H9 (cell line): ENCODE measurements around the gene ABCG1. TPM values are rescaled to one million over a fixed set of nuclear protein-coding genes. Genes with fewer than 3 reads are reported as not detected.

Source experiments
- DNase-seq: peaks from one replicate; pipeline ENCODE4 v3.0.0-alpha.2; 2017
- H2AFZ ChIP-seq: one replicate; pipeline ENCODE4 v1.6.1; 2013; ENCODE audit warnings: mild to moderate bottlenecking, low read length, control low read depth, moderate library complexity
- H2AK5ac ChIP-seq: 2 replicates; pipeline ENCODE4 v1.6.1; 2013; ENCODE audit warnings: low read length, control low read depth, mixed read lengths; ENCODE audit not compliant: insufficient read length
- H2BK120ac ChIP-seq: one replicate; pipeline ENCODE4 v1.6.1; 2013; ENCODE audit warnings: low read depth, mild to moderate bottlenecking, low read length, control low read depth, inconsistent platforms; ENCODE audit not compliant: poor library complexity, severe bottlenecking
- H2BK12ac ChIP-seq: 2 replicates; pipeline ENCODE4 v1.6.1; 2013; ENCODE audit warnings: low read length, control low read depth, mixed read lengths, low read depth; ENCODE audit not compliant: insufficient read length
- H2BK15ac ChIP-seq: 2 replicates; pipeline ENCODE4 v1.6.1; 2013; ENCODE audit warnings: low read depth, low read length, control low read depth
- H2BK20ac ChIP-seq: one replicate; pipeline ENCODE4 v1.6.1; 2013; ENCODE audit warnings: low read depth, mild to moderate bottlenecking, low read length, control low read depth, inconsistent platforms; ENCODE audit not compliant: poor library complexity, severe bottlenecking
- H2BK5ac ChIP-seq: 2 replicates; pipeline ENCODE4 v1.6.1; 2013; ENCODE audit warnings: low read length, control low read depth, mixed read lengths; ENCODE audit not compliant: insufficient read length
- H3K14ac ChIP-seq: 2 replicates; pipeline ENCODE4 v1.6.1; 2013; ENCODE audit warnings: low read length, control low read depth; ENCODE audit not compliant: insufficient read depth
- H3K18ac ChIP-seq: 2 replicates; pipeline ENCODE4 v1.6.1; 2013; ENCODE audit warnings: low read depth, mild to moderate bottlenecking, mixed read lengths, low read length, control low read depth; ENCODE audit not compliant: insufficient read length
- H3K23ac ChIP-seq: 2 replicates; pipeline ENCODE4 v1.6.1; 2013; ENCODE audit warnings: low read length, control low read depth, mixed read lengths, low read depth; ENCODE audit not compliant: insufficient read length
- H3K23me2 ChIP-seq: 2 replicates; pipeline ENCODE4 v1.6.1; 2013; ENCODE audit warnings: low read depth, mild to moderate bottlenecking, mixed read lengths, low read length, control low read depth; ENCODE audit not compliant: insufficient read length, poor library complexity, severe bottlenecking
- H3K27ac ChIP-seq: 2 replicates; pipeline ENCODE4 v1.5.1; 2013; ENCODE audit warnings: low read length, control low read depth, mixed read lengths, low read depth; ENCODE audit not compliant: insufficient read length
- H3K27me3 ChIP-seq: 2 replicates; pipeline ENCODE4 v1.6.1; 2013; ENCODE audit warnings: low read length, control low read depth, inconsistent platforms; ENCODE audit not compliant: insufficient read depth
- H3K4ac ChIP-seq: 2 replicates; pipeline ENCODE4 v1.6.1; 2013; ENCODE audit warnings: low read depth, mild to moderate bottlenecking, control low read depth, inconsistent platforms, low read length, moderate library complexity
- H3K4me1 ChIP-seq: 2 replicates; pipeline ENCODE4 v1.6.1; 2013; ENCODE audit warnings: low read length, control low read depth, inconsistent platforms; ENCODE audit not compliant: insufficient read depth
- H3K4me2 ChIP-seq: 2 replicates; pipeline ENCODE4 v1.6.1; 2013; ENCODE audit warnings: low read length, control low read depth, mixed read lengths; ENCODE audit not compliant: insufficient read length, insufficient read depth
- H3K56ac ChIP-seq: 2 replicates; pipeline ENCODE4 v1.6.1; 2013; ENCODE audit warnings: low read depth, mild to moderate bottlenecking, mixed read lengths, low read length, control low read depth; ENCODE audit not compliant: insufficient read length
- H3K79me1 ChIP-seq: 2 replicates; pipeline ENCODE4 v1.6.1; 2013; ENCODE audit warnings: low read depth, mild to moderate bottlenecking, moderate library complexity, low read length, control low read depth, inconsistent platforms; ENCODE audit not compliant: insufficient read depth, poor library complexity, severe bottlenecking
- H3K79me2 ChIP-seq: 2 replicates; pipeline ENCODE4 v1.6.1; 2013; ENCODE audit warnings: low read length, control low read depth, inconsistent platforms; ENCODE audit not compliant: insufficient read depth
- H3K9ac ChIP-seq: 2 replicates; pipeline ENCODE4 v1.6.1; 2013; ENCODE audit warnings: low read length, control low read depth, mixed read lengths; ENCODE audit not compliant: insufficient read length; ENCODE audit errors: extremely low read depth
- H3K9me3 ChIP-seq: one replicate; pipeline ENCODE4 v1.6.1; 2013; ENCODE audit warnings: low read depth, low read length, inconsistent platforms; ENCODE audit not compliant: control insufficient read depth
- H3T11ph ChIP-seq: one replicate; pipeline ENCODE4 v1.6.1; 2013; ENCODE audit warnings: mild to moderate bottlenecking, low read length, control low read depth, inconsistent platforms
- H4K20me1 ChIP-seq: one replicate; pipeline ENCODE4 v1.6.1; 2013; ENCODE audit not compliant: control insufficient read depth, insufficient read length, insufficient read depth
- H4K5ac ChIP-seq: 2 replicates; pipeline ENCODE4 v1.6.1; 2013; ENCODE audit warnings: low read depth, mild to moderate bottlenecking, mixed read lengths, low read length, control low read depth; ENCODE audit not compliant: insufficient read length
- H4K8ac ChIP-seq: replicated peaks from 2 replicates; pipeline ENCODE4 v1.6.1; 2013; ENCODE audit warnings: low read length, control low read depth, mixed read lengths, low read depth; ENCODE audit not compliant: insufficient read length
- H4K91ac ChIP-seq: 2 replicates; pipeline ENCODE4 v1.6.1; 2013; ENCODE audit warnings: low read depth, mild to moderate bottlenecking, moderate library complexity, mixed read lengths, low read length, control low read depth; ENCODE audit not compliant: insufficient read length
- H3K27ac Mint-ChIP-seq, 3 experiments: 2 replicates in 2 of 3; 3 replicates in 1 of 3; pipeline ENCODE4 v1.8.0; 2020 to 2021; ENCODE audit warnings: mixed read lengths in 3 of 3, mild to moderate bottlenecking in 1 of 3, moderate library complexity in 1 of 3
- H3K27me3 Mint-ChIP-seq: 2 replicates; pipeline ENCODE4 v1.8.0; 2021; ENCODE audit warnings: low read depth, mild to moderate bottlenecking, moderate library complexity, mixed read lengths
- H3K36me3 Mint-ChIP-seq, 3 experiments: 2 replicates in 2 of 3; 3 replicates in 1 of 3; pipeline ENCODE4 v1.8.0; 2020 to 2021; ENCODE audit warnings: low read depth in 3 of 3, mixed read lengths in 3 of 3; ENCODE audit not compliant: insufficient read depth in 1 of 3
- H3K4me1 Mint-ChIP-seq, 2 experiments: 2 replicates each; pipeline ENCODE4 v1.8.0; 2020; ENCODE audit warnings: mixed read lengths in 2 of 2
- H3K4me3 Mint-ChIP-seq, 2 experiments: 2 replicates in 1 of 2; 3 replicates in 1 of 2; pipeline ENCODE4 v1.8.0; 2020 to 2021; ENCODE audit warnings: mild to moderate bottlenecking in 2 of 2, mixed read lengths in 2 of 2, moderate library complexity in 1 of 2
- H3K9me3 Mint-ChIP-seq, 2 experiments: 2 replicates in 1 of 2; 3 replicates in 1 of 2; pipeline ENCODE4 v1.8.0; 2020; ENCODE audit warnings: mild to moderate bottlenecking in 2 of 2, mixed read lengths in 2 of 2, moderate library complexity in 1 of 2
- CTCF ChIP-seq: fragments of 200-600 bp; sonication (generic); conservative IDR thresholded peaks from 3 replicates; pipeline ENCODE4 v1.8.0; 2021; ENCODE audit warnings: antibody characterized with exemption, mild to moderate bottlenecking
- WGBS: extraction: QIAGEN DNeasy Blood & Tissue Kit; methylation state at CpG from one replicate; pipeline ENCODE4 v1.1.7; 2013; ENCODE audit warnings: missing lambda C conversion rate, low lambda C conversion rate, mixed read lengths; ENCODE audit not compliant: insufficient read length; ENCODE audit errors: extremely low coverage; 5-methylcytosine and 5-hydroxymethylcytosine counted together
- total RNA-seq: library from RNA; stranded (reverse); gene quantifications from 2 replicates; pipeline ENCODE4 v1.2.1, GENCODE V29; 2021

Gene ABCG1
- total RNA-seq, 1 experiment from 2014 or later: 0.83 TPM

- no CpG with 5 or more reads among the region's 8 CpGs for WGBS
- no peak for TF ChIP-seq CTCF
These were observed 98.4 kb downstream of the ABCG1 start for GRCh38 chr21:42317341-42317741.

More at GRCh38 chr21:42317341-42317741, 98.4 kb downstream of the ABCG1 start:
- Histone ChIP-seq H3T11ph (no peak overlapping the region), H3K4me1 (peaks cover 11% of the 10 kb centered on the region; the same call in 1 of the 2 replicates), H3K14ac (no peak overlapping the region), H4K91ac (no peak overlapping the region), H3K23me2 (no peaks in the 10 kb centered on the region), H3K4me2 (no peak overlapping the region), H2AK5ac (no peak overlapping the region), H4K5ac (no peak overlapping the region), H3K18ac (no peak overlapping the region), H3K79me1 (no peaks in the 10 kb centered on the region), H3K79me2 (no peaks in the 10 kb centered on the region), H3K9me3 (no peaks in the 10 kb centered on the region), H4K20me1 (no peaks in the 10 kb centered on the region), H2BK20ac (no peak overlapping the region), H4K8ac (no peak overlapping the region), H3K27ac (no peak overlapping the region), H3K27me3 (no peaks in the 10 kb centered on the region), H2AFZ (no peak overlapping the region), H2BK5ac (no peak overlapping the region), H2BK15ac (no peak overlapping the region), H2BK120ac (no peak overlapping the region), H3K4ac (no peak overlapping the region), H3K23ac (no peak overlapping the region), H3K9ac (no peak overlapping the region), H3K56ac (no peak overlapping the region), H2BK12ac (no peak overlapping the region)
- Mint-ChIP-seq H3K4me3 (no peak overlapping the region; a peak in 1 of 5 replicates), H3K27me3 (no peaks in the 10 kb centered on the region; the same call in 1 of the 2 replicates), H3K4me1 (peaks cover 52 to 57% of the 10 kb centered on the region in 2 experiments), H3K36me3 (no peaks in the 10 kb centered on the region), H3K27ac (0 out of 7 replicates have a peak overlapping the region, but pooled peaks of 1 of the 3 experiments have one; percentile 34), H3K9me3 (no peaks in the 10 kb centered on the region)
- DNase-seq: no peak
